ENCODE data around the gene DNER. TPM values are rescaled to one million over a fixed set of nuclear protein-coding genes. Genes with fewer than 3 reads are reported as not detected.

DNER gene
- total and polyA plus RNA-seq, 4 donors: 0.01 TPM; not detected in 3

DNA sequence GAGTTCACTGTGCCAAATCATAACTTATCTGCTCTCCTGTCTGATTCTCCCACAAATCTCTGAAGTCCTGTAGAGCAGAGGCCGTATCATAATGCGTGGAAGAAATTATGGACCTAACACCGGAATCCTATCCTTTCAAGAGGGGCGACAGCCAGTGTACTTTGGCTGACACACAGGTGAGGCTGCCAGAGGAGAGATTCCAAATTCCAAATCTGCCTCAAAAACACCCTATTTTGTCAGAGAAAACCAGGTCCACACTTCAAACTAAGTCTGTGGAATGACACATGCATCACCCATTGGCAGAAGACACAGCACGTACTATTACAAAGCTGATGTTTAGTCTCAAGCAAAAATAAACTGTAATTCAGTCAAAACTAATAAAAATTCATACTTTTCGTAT, 304.1 kb downstream of the DNER start (continued):
- TF ChIP-seq, protein P1, sequence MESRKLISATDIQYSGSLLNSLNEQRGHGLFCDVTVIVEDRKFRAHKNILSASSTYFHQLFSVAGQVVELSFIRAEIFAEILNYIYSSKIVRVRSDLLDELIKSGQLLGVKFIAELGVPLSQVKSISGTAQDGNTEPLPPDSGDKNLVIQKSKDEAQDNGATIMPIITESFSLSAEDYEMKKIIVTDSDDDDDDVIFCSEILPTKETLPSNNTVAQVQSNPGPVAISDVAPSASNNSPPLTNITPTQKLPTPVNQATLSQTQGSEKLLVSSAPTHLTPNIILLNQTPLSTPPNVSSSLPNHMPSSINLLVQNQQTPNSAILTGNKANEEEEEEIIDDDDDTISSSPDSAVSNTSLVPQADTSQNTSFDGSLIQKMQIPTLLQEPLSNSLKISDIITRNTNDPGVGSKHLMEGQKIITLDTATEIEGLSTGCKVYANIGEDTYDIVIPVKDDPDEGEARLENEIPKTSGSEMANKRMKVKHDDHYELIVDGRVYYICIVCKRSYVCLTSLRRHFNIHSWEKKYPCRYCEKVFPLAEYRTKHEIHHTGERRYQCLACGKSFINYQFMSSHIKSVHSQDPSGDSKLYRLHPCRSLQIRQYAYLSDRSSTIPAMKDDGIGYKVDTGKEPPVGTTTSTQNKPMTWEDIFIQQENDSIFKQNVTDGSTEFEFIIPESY (IDR thresholded peaks at IDR 0.05): no peak

DNA sequence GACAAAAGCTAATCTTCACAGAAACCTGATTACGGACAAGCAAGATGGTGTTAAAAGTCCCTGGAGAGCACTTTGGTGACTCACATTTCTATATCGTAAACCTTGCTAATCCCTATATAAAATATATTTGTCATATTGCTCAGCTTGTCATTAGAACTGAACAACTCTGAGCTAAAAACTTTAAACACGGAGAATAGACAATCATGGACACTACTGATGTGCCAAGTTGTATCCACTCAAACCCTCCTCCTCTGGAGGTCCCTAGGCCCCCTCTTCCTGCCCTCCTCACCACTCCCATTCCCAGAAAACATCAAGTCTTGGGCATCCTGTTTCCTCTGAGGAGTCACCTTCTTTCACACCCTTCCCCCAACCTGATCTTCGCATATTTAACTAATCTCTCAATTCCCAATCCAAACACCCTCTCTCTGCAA, 304.6 kb downstream of the DNER start:
- no peak for DNase-seq (ENCODE audit: low spot score)
- Histone ChIP-seq H3K4me3 (ENCODE audit: low read depth in 1 of 3, low read length in 3 of 3) (no peak overlapping the region), H3K36me3 (ENCODE audit: control insufficient read depth in 4 of 4, insufficient read depth in 3 of 4, low read depth in 1 of 4, low read length in 3 of 4) (no peaks in the 10 kb centered on the region), H3K27ac (ENCODE audit: low read depth in 1 of 2, low read length in 2 of 2) (no peak overlapping the region), H3K9ac (ENCODE audit: low read depth in 1 of 2, low read length in 2 of 2) (no peak overlapping the region), H3K4me1 (ENCODE audit: control insufficient read depth in 4 of 4, insufficient read depth in 4 of 4, low read length in 3 of 4) (no peaks in the 10 kb centered on the region), H3K9me3 (ENCODE audit: control insufficient read depth in 4 of 4, low read length in 3 of 4) (peaks cover 0 to 4% (median 2%) of the 10 kb centered on the region in 4 donors), H3K27me3 (ENCODE audit: control insufficient read depth in 4 of 4, insufficient read depth in 4 of 4, low read length in 3 of 4) (peaks cover 0 to 5% (median 0%) of the 10 kb centered on the region in 4 donors)
- whole genome bisulfite sequencing: 68% methylated on average over 4 of the region's 4 CpGs
- TF ChIP-seq GABPA (IDR thresholded peaks at IDR 0.05 in 1 of 2, conservative IDR thresholded peaks at IDR 0.05 in 1 of 2): no peak
- no peak for TF ChIP-seq JUND (IDR thresholded peaks at IDR 0.05)
- TF ChIP-seq, protein P2, sequence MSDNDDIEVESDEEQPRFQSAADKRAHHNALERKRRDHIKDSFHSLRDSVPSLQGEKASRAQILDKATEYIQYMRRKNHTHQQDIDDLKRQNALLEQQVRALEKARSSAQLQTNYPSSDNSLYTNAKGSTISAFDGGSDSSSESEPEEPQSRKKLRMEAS (IDR thresholded peaks at IDR 0.05): no peak
- no peak for TF ChIP-seq TAF1 (conservative IDR thresholded peaks at IDR 0.05)
- TF ChIP-seq, protein P3, sequence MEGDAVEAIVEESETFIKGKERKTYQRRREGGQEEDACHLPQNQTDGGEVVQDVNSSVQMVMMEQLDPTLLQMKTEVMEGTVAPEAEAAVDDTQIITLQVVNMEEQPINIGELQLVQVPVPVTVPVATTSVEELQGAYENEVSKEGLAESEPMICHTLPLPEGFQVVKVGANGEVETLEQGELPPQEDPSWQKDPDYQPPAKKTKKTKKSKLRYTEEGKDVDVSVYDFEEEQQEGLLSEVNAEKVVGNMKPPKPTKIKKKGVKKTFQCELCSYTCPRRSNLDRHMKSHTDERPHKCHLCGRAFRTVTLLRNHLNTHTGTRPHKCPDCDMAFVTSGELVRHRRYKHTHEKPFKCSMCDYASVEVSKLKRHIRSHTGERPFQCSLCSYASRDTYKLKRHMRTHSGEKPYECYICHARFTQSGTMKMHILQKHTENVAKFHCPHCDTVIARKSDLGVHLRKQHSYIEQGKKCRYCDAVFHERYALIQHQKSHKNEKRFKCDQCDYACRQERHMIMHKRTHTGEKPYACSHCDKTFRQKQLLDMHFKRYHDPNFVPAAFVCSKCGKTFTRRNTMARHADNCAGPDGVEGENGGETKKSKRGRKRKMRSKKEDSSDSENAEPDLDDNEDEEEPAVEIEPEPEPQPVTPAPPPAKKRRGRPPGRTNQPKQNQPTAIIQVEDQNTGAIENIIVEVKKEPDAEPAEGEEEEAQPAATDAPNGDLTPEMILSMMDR (IDR thresholded peaks at IDR 0.05; ENCODE audit: low read depth, low read length, missing input control): no peak
- TF ChIP-seq EGR1 (IDR thresholded peaks at IDR 0.05; ENCODE audit: low read depth in 2 of 2): no peak

DNA sequence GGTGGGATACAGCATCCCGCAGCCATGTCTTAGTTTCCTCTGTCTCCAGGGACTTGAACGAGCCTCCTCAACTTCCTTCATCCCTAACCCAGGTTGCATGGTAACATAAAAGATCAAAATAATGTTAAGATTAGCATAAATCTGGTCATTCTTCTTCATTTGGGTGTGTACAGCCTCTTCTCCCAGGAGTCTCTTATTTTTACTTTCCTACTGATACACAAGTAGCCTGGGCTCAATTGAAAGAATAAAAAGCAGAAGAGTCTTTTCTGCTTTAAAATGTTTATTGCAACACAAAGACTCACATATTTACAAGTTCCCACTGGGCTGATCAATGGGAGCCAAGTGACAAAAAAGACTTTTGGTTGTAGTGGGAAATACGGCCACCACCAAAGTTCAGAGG, 305.4 kb downstream of the DNER start:
- TF ChIP-seq, protein P2 (IDR thresholded peaks at IDR 0.05): no peak
- TF ChIP-seq RAD21 (IDR thresholded peaks at IDR 0.05): no peak
- no peak for TF ChIP-seq FOXA2 (IDR thresholded peaks at IDR 0.05)
- DNase-seq (ENCODE audit: low spot score): no peak
- WGBS: 70% methylated on average over 3 of the region's 3 CpGs
- Histone ChIP-seq H3K9ac (ENCODE audit: low read depth in 1 of 2, low read length in 2 of 2) (no peak overlapping the region), H3K9me3 (ENCODE audit: control insufficient read depth in 4 of 4, low read length in 3 of 4) (no peaks in the 10 kb centered on the region), H3K36me3 (ENCODE audit: control insufficient read depth in 4 of 4, insufficient read depth in 3 of 4, low read depth in 1 of 4, low read length in 3 of 4) (no peaks in the 10 kb centered on the region), H3K27me3 (ENCODE audit: control insufficient read depth in 4 of 4, insufficient read depth in 4 of 4, low read length in 3 of 4) (peaks cover 0 to 5% (median 0%) of the 10 kb centered on the region in 4 donors), H3K4me1 (ENCODE audit: control insufficient read depth in 4 of 4, insufficient read depth in 4 of 4, low read length in 3 of 4) (no peaks in the 10 kb centered on the region), H3K27ac (ENCODE audit: low read depth in 1 of 2, low read length in 2 of 2) (peak overlapping the region in 1 of 2 donors; percentile 12), H3K4me3 (ENCODE audit: low read depth in 1 of 3, low read length in 3 of 3) (no peak overlapping the region)

DNA sequence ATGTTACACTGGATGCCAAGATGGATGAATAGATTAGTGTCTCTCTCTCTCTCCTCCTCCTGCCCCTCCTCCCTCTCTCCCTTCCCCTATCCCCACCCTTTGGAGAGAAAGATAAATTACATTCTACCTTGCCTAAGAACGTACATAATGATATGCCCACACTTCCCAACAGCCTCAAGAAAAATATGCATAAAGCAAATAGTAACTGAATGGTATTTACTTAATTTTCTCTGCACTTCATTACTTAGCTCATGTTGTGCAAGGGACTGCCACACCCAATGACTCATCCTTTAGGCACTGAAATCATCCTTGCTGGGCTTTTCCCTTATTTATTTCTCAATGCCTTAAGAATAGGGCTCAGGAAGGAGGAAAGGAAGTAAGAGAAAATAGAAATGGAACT, 306.0 kb downstream of the DNER start:
- Histone ChIP-seq H3K27ac (ENCODE audit: low read depth in 1 of 2, low read length in 2 of 2) (no peak overlapping the region), H3K9ac (ENCODE audit: low read depth in 1 of 2, low read length in 2 of 2) (no peak overlapping the region)
- WGBS: 23% methylated on average over 1 of the region's 1 CpG

More for the DNA sequence above, 306.0 kb downstream of the DNER start:
- Histone ChIP-seq H3K9me3 (ENCODE audit: control insufficient read depth in 4 of 4, low read length in 3 of 4) (no peaks in the 10 kb centered on the region), H3K27me3 (ENCODE audit: control insufficient read depth in 4 of 4, insufficient read depth in 4 of 4, low read length in 3 of 4) (peaks cover 0 to 5% (median 0%) of the 10 kb centered on the region in 4 donors), H3K4me1 (ENCODE audit: control insufficient read depth in 4 of 4, insufficient read depth in 4 of 4, low read length in 3 of 4) (no peaks in the 10 kb centered on the region), H3K36me3 (ENCODE audit: control insufficient read depth in 4 of 4, insufficient read depth in 3 of 4, low read depth in 1 of 4, low read length in 3 of 4) (no peaks in the 10 kb centered on the region), H3K4me3 (ENCODE audit: low read depth in 1 of 3, low read length in 3 of 3) (no peak overlapping the region)
- TF ChIP-seq RXRA (IDR thresholded peaks at IDR 0.05): no peak
- TF ChIP-seq JUND (IDR thresholded peaks at IDR 0.05): peak; percentile 79 to 85
- DNase-seq (ENCODE audit: low spot score): no peak
